ENCODE results near the gene METRNL.
A peak's percentile ranks its signal among the peaks of the same experiment; 100 is the strongest.

Gene METRNL

GRCh38 chr17:83079766-83080578 lies 563 bp downstream of the METRNL start:
- Histone ChIP-seq H3K9ac (no peak overlapping the region), H3K4me1 (peaks cover 45% of the 10 kb centered on the region), H3K79me2 (peaks cover 21% of the 10 kb centered on the region), H3K9me3 (ENCODE audit: control insufficient read depth, low read length) (no peaks in the 10 kb centered on the region), H3K27ac (peak overlapping the region; percentile 49), H3K4me3 (ENCODE audit: low read depth, low read length) (peak overlapping the region; percentile 36), H3K4me2 (ENCODE audit: low read length) (no peak overlapping the region), H3K36me3 (ENCODE audit: control insufficient read depth, insufficient read depth, low read length) (no peaks in the 10 kb centered on the region), H3K27me3 (ENCODE audit: control insufficient read depth, insufficient read depth, low read length) (no peaks in the 10 kb centered on the region), H2AFZ (no peak overlapping the region)
- no peak for TF ChIP-seq CTCF (IDR thresholded peaks at IDR 0.05)

- no peak for TF ChIP-seq CTCF (IDR thresholded peaks at IDR 0.05)
- Histone ChIP-seq H3K4me3 (ENCODE audit: low read depth, low read length) (peak overlapping the region; percentile 82), H3K9me3 (ENCODE audit: control insufficient read depth, low read length) (no peaks in the 10 kb centered on the region), H3K79me2 (peaks cover 27% of the 10 kb centered on the region), H3K4me2 (ENCODE audit: low read length) (no peak overlapping the region), H2AFZ (no peak overlapping the region), H3K27me3 (ENCODE audit: control insufficient read depth, insufficient read depth, low read length) (no peaks in the 10 kb centered on the region), H3K36me3 (ENCODE audit: control insufficient read depth, insufficient read depth, low read length) (no peaks in the 10 kb centered on the region), H3K4me1 (peaks cover 51% of the 10 kb centered on the region), H3K27ac (peak overlapping the region; percentile 97), H3K9ac (no peak overlapping the region)
These were observed 1.1 kb downstream of the METRNL start for GRCh38 chr17:83080579-83080857.

- peak overlapping the region; percentile 9 for H2AFZ ChIP-seq
- H3K36me3 ChIP-seq (ENCODE audit: control insufficient read depth, insufficient read depth, low read length) = no peaks in the 10 kb centered on the region
- H3K4me1 ChIP-seq = peaks cover 56% of the 10 kb centered on the region
- peak overlapping the region; percentile 97 for H3K27ac ChIP-seq
- H3K79me2 ChIP-seq = peaks cover 32% of the 10 kb centered on the region
- no peak for TF ChIP-seq CTCF (IDR thresholded peaks at IDR 0.05)
- H3K27me3 ChIP-seq (ENCODE audit: control insufficient read depth, insufficient read depth, low read length) = no peaks in the 10 kb centered on the region
- peak overlapping the region; percentile 88 for H3K9ac ChIP-seq
- H3K9me3 ChIP-seq (ENCODE audit: control insufficient read depth, low read length) = no peaks in the 10 kb centered on the region
- peak overlapping the region; percentile 82 for H3K4me3 ChIP-seq (ENCODE audit: low read depth, low read length)
- peak overlapping the region; percentile 88 for H3K4me2 ChIP-seq (ENCODE audit: low read length)
These were observed 1.7 kb downstream of the METRNL start for GRCh38 chr17:83080858-83081683.

- Histone ChIP-seq H2AFZ (no peak overlapping the region), H3K27ac (peak overlapping the region; percentile 97), H3K79me2 (peaks cover 37% of the 10 kb centered on the region), H3K36me3 (ENCODE audit: control insufficient read depth, insufficient read depth, low read length) (no peaks in the 10 kb centered on the region), H3K4me3 (ENCODE audit: low read depth, low read length) (peak overlapping the region; percentile 82), H3K4me1 (peaks cover 63% of the 10 kb centered on the region), H3K4me2 (ENCODE audit: low read length) (peak overlapping the region; percentile 88), H3K27me3 (ENCODE audit: control insufficient read depth, insufficient read depth, low read length) (no peaks in the 10 kb centered on the region), H3K9me3 (ENCODE audit: control insufficient read depth, low read length) (no peaks in the 10 kb centered on the region), H3K9ac (peak overlapping the region; percentile 88)
- TF ChIP-seq CTCF (IDR thresholded peaks at IDR 0.05) = no peak
These were observed 2.3 kb downstream of the METRNL start for GRCh38 chr17:83081684-83082201.
